ENCODE results near the gene ITPKB.

Gene ITPKB

DNA sequence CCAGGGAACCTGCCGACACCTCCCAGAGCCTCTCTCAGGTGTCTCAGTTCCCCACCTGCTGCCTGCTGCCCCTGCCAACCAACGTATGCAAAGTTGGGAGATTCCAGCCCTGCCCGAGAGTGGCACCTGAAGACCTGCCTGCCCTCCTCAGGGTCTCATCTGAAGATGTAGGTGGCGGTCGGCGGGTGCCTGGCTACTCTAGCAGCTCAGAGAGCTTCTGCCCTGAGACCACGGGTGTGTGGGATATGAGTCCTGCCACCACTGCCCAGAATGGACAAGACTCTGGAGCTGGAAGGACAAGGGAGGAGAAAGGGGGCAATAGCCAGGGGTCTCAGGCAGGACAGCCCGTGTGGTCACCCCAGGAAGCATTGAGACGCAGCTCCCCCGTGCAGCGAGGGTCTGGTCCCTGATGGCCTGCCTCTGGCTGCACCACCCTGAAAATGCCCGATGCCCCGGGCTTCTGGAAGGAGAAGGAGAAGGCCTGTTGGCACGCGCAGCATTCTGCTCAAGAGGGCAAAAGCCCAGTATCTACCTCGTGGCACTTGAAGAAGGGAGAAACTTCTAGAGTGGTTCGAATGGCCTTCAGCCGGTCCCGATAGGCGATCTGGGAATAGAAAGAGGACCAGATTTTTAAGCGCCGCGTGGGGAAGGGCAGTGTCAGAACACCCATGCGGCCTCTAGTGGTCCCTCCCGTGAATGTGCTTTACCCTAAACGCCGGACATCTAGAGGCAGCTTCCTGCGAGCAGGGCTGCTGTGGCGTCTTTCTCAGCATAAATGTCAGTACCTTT lies 101.7 kb downstream of the ITPKB start:
- DNase-seq (ENCODE audit: low spot score), result no peak

- no peak for DNase-seq (ENCODE audit: low spot score)
Observed at GRCh38 chr1:226636847-226637096, 102.3 kb downstream of the ITPKB start.

DNA sequence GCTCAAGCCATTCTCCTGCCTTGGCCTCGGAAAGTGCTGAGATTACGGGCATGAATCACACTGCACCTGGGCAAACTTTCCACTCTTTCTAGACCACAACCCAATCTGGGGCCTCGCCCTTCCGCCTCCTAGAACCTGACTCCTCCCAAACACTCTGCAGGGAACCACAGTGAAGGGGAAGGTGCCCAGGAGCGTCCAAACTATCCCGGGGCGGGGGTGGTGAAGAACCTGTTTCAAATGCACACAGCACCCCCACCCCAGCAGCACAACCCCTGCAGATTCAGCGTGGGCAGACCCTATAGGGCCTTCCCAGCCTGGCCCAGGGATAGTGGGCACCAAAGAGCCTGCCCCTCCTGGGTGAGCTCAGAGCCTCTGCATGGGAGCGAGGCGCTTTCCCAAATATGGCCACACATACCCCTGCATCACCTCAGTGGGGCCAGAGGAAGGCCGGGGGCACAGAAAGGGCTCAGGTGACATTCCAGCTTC lies 103.6 kb downstream of the ITPKB start:
- no peak for DNase-seq (ENCODE audit: low spot score)

GRCh38 chr1:226634611-226635246 lies 104.4 kb downstream of the ITPKB start:
- no peak for DNase-seq (ENCODE audit: low spot score)

- DNase-seq (ENCODE audit: low spot score), result peak; percentile 86
Observed at GRCh38 chr1:226634166-226634588, 104.9 kb downstream of the ITPKB start.

DNA sequence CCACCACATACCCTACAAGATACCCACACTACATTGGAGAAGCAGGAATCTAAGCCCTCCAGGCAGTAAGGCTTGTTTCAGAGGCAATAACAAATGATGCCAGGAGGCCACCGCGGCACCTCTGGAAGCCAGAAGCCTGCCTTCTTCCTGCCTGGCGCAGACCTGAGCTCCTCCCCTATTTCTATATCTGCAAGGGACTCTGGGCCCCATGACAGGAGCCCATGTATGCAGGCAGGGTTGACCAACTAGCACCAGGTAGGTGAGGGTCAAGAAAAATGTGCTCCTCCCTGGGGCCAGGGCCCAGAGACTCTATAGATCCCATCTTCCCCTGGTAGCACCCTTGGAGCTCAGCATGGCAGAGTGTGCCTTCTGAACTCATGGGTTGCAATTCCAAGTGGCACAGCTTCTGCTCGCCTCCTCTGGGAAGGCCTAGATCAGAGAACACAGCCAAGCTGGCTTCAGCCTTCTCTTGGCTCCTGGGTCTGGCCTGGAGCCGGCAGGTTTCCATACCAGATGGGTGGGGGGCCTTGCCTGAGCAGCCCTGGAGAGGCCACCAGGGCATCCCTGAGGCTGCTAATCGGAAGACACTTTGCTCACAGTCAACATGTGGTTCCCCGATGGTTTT lies 105.4 kb downstream of the ITPKB start:
- no peak for DNase-seq (ENCODE audit: low spot score)

- DNase-seq (ENCODE audit: low spot score), result no peak
Observed at GRCh38 chr1:226632922-226633351, 106.1 kb downstream of the ITPKB start.

- DNase-seq (ENCODE audit: low spot score), result no peak
Observed at GRCh38 chr1:226632169-226632879, 106.8 kb downstream of the ITPKB start.

DNA sequence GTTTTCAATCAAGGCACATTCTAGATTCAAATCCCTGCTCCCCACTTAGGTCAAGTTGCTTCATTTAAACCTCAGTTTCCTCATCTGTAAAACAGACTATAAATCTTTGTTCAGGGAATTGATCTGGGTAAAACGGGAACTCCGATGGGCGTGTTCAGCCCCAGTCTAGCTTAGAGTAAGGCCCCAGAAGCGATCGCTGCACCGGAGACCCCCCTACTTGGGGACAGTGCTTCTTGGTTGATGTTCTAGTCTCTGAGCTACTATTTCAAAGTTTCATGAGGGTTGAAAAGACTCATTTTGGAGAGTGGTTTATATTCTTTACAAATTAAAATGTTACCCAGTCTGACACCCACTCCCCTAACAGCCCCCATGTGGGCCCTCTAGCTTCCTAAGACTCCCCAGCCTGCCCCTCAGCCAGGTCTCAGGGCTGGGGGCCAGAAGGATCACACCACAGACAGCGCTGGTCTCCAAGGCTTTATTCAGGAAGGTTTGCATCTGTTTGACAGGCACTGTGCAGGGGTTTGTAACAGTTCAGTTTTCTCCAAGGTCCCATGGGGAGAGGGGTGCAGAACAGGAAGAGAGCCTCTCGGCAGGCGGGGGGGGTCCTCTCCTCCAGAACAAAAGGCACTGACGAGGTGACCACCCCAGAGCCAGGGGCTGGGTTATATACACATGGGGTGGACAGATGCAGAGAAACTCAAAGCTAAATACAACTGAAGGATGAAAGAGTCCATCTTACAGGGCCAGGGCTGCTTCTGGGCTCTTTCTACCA lies 107.7 kb downstream of the ITPKB start:
- no peak for DNase-seq (ENCODE audit: low spot score)

DNA sequence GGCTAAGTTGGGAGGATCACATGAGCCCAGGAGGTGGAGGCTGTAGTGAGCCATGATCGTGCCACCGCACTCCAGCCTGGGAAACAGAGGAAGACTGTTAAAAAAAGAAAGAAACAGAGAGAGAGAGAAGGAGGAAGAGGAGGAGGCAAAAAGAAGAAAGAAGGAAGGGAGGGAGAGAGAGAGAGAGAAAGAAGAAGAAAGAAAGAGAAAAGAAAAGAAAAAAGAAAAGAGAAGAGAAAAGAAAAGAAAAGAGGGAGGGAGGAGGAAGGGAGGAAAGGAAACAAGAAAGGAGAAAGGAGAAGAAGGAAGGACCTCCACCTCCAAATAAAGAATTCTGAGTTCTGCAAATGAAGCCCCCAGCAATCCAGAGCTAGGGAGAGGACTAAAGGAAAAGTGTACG lies 108.5 kb downstream of the ITPKB start:
- DNase-seq (ENCODE audit: low spot score), result no peak

DNA sequence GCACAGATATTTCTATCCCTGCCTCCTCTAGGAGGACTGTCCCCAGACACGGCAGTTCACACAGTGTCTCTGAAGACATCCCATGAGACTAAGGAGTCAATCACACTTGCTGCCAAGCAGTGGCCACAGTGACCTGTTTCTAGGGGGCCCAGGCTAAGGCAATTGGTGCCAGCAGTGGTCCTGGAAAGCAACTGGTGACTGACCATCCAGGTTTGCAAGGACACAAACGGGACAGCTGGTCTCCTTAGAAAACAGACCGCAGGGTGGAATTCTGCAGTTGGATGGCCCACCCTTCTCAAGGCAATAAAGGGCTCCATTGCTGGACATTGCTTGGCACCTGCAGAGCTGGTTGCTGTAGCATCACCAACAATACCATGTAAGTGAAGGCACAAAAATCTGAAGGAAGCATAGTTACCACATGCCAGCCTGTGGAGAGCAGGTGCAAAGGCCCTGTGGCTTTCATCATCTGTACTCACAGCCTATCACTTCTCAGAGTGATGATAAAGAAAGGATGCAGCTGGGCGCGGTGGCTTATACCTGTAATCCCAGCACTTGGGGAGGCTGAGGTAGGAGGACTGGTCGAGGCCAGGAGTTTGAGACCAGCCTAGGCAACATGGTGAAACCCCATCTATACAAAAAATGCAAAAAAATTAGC lies 109.1 kb downstream of the ITPKB start:
- DNase-seq (ENCODE audit: low spot score), result no peak

GRCh38 chr1:226629210-226629895 lies 109.7 kb downstream of the ITPKB start:
- no peak for DNase-seq (ENCODE audit: low spot score)

DNA sequence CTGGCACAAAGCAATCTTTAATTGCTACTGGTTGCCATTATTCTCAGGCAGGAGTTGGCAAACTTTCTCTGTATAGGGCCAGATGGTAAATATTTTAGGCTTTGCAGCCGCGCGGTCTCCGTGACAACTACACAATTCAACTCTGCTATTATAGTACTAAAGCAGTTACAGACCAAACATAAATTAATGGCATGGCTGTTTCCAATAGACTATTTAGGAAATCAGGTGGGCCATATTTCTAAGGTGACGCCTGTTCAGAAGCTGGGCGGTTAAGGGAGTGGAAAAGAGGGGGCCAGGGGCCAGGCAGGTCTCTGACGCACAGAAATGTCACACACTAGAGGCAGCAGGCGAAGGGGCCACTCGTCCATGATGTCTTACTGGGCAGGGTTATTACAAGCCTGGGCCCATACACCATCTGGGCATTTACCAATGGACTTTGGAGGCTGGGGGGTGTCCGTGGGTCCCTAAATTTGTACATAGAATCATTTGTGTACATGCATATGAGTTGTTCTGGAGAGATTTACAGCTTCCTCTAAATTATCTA lies 110.4 kb downstream of the ITPKB start:
- DNase-seq (ENCODE audit: low spot score), result no peak

GRCh38 chr1:226627924-226628611 lies 111.0 kb downstream of the ITPKB start:
- no peak for DNase-seq (ENCODE audit: low spot score)

GRCh38 chr1:226627050-226627755 lies 111.9 kb downstream of the ITPKB start:
- DNase-seq (ENCODE audit: low spot score), result no peak

DNA sequence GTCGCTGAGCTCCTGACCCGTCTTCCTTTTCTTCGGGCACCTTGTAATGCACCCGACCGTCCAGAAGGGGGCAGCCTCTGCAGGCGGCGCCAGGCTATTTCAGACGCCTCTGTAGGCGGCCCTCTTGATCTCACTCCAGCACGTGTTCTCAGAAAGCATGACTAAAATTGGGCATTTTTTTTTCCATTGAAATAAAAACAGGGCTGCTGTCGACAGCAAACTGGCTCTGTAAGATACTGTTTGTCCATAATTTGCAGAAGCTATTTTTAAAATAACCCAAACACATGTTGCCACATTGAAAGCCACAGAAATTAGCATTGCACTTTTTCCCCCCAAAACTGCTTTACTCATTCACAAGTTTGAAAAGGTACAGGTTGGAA lies 112.5 kb downstream of the ITPKB start:
- DNase-seq (ENCODE audit: low spot score), result peak; percentile 81

DNA sequence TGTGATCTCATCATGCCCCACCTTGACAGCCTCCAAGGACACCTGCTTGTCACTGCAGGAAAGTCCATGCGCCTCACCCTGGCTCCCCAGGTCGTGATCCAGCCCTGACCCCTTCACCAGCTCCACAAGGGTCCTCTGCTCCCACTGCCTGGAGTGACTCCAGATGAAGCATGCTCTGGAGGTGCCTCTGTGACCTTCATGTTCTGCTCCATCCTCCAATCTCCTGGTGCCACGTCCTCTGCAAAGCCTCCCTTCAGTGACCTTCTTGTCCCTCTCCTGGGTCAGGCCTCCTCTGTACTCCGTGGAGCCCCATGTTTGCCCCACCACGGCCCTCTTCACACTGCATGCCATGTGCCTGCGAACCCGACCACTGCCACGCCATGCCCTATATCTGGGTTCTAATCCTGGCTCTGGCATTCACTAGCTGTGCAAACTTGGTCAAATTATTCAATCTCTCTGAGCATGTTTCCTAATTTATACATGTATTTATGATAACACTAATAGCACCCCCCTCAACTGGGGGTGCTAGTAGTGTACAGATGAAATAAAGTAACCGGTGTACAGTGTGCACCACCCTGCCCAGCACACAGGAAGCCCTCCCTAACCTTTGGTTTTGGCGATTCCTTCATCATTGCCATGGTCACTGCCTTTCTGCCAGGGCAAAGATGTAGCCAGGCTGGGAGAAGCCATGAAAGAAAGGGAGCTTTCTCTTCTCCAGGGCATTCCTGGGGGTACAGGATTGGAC lies 113.1 kb downstream of the ITPKB start:
- DNase-seq (ENCODE audit: low spot score), result peak; percentile 47

DNA sequence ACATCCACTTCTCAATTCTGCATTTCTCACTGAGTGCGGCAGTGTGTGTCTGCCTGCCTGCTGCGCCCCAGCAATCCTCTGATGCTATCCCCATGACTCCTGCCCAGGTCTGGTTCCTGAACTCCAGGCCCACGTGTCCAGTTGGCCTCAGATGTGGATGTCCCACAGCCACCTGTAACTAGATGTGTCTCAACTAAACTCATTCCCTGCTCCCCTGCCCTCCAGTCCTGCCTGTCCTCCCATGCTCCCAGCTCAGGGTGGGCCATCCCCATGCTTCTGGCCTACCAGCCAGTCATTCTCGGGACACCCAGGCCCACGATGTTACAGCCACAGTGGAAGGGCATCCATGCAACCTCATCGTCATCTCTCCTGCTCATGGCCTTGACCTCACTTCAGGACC lies 113.8 kb downstream of the ITPKB start:
- no peak for DNase-seq (ENCODE audit: low spot score)

GRCh38 chr1:226624526-226624925 lies 114.6 kb downstream of the ITPKB start:
- no peak for DNase-seq (ENCODE audit: low spot score)

All from left forelimb (tissue), 1 donor.